GM12865 (cell line): ENCODE results near the gene SH2D2A.

ENCODE experiments used
- DNase-seq: peaks from one replicate; pipeline ENCODE4 v3.0.0; 2010; ENCODE audit warnings: low read depth
- H3K4me3 ChIP-seq: 2 replicates; pipeline ENCODE4 v1.5.1; 2011; ENCODE audit warnings: mild to moderate bottlenecking, low read depth, low read length, control low read depth
- CTCF ChIP-seq: IDR thresholded peaks from 2 replicates; pipeline ENCODE4 v1.5.1; 2011; ENCODE audit warnings: low read length, control low read depth, low read depth, inconsistent platforms; ENCODE audit not compliant: insufficient read depth; ENCODE audit errors: missing control alignments

SH2D2A gene

GRCh38 chr1:156795374-156795733 lies 21.3 kb downstream of the SH2D2A start:
- TF ChIP-seq CTCF, result no peak
- no peak for DNase-seq
- no peak overlapping the region for H3K4me3 ChIP-seq

- no peak for DNase-seq
- no peak for TF ChIP-seq CTCF
Observed at GRCh38 chr1:156794506-156795373, 21.9 kb downstream of the SH2D2A start.

DNA sequence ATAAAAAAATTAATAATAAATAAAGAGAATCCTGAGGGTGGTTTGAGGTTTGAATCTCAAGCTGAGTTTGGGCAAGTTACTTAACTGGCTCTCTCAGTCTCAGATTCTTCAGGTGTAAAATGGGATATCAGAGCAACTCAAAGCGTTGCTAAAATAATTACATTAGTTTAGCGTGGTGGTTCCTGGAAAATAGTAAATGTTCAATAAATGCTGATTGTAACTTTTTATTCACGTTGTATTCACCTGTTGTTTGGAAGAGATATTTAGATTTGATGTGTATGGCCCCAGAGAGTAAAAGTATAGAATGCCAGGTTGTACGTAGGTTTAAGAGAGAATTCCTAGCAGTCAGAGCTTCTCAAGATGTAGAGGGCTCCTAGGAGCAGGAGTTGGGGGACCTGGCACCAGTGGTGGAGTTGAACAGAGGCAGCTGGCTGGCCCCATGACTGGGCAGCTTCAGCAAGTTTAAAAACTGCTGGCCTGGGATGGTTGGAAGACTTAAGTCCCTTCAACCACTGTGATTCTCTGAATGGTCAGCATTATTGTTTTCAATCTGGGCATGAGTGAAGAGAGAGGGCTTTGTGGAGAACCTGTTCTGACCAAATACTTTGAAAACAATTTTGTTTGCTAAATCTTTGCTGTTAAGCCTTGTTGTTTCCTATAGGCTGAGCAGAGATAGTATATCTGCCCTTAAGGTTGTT lies 26.9 kb downstream of the SH2D2A start:
- no peak for TF ChIP-seq CTCF
- no peak overlapping the region for H3K4me3 ChIP-seq
- DNase-seq, result no peak

More at GRCh38 chr1:156794506-156795373, 21.9 kb downstream of the SH2D2A start:
- no peak overlapping the region for H3K4me3 ChIP-seq

DNA sequence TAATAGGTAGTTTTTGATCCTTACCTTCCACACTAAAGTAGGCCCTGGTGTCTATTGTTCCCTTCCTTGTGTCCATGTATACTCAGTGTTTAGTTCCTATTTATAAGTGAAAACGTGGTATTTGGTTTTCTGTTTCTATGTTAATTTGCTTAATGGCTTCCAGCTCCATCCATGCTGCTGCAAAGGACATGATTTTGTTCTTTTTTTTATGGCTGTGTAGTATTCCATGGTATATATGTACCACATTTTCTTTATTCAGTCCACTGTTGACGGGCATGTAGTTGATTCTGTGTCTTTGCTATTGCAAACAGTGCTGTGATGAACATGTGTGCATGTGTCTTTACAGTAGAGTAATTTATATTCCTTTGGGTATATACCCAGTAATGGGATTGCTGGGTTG lies 28.5 kb downstream of the SH2D2A start:
- no peak for DNase-seq
- no peak overlapping the region for H3K4me3 ChIP-seq
- TF ChIP-seq CTCF, result no peak

GRCh38 chr1:156786640-156787039 lies 30.0 kb downstream of the SH2D2A start:
- TF ChIP-seq CTCF, result no peak
- no peak overlapping the region for H3K4me3 ChIP-seq
- DNase-seq, result no peak

GRCh38 chr1:156785458-156785857 lies 31.2 kb downstream of the SH2D2A start:
- DNase-seq, result no peak
- H3K4me3 ChIP-seq, result no peak overlapping the region
- no peak for TF ChIP-seq CTCF
